ENCODE measurements around the gene KIF3C.
A peak's percentile ranks its signal among the peaks of the same experiment; 100 is the strongest.
"Not testable (repeated sequence)": the region's sequence is repeated elsewhere in the genome, so short reads cannot be mapped to it uniquely, and the experiment has no call there.

The KIF3C gene

DNA sequence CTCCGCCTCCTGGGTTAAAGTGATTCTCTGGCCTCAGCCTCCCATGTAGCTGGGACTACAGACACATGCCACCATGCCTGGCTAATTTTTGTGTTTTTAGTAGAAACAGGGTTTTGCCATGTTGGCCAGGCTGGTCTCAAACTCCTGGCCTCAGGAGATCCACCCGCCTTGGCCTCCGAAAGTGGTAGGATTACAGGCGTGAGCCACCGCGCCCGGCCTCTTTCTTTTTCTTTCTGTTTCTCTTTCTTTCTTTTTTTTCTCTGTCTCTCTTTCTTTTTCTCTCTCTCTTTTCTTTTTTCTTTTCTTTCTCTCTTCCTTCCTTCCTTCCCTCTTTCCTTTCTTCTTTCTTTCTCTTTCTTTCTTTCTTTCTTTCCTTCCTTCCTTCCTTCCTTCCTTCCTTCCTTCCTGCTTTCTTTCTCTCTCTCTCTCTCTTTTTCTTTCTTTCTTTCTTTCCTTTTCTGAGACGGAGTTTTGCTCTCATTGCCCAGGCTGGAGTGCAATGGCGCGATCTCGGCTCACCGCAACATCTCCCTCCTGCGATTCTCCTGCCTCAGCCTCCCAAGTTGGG is 16.6 kb upstream of the KIF3C start:
- not testable (repeated sequence) for DNase-seq

DNA sequence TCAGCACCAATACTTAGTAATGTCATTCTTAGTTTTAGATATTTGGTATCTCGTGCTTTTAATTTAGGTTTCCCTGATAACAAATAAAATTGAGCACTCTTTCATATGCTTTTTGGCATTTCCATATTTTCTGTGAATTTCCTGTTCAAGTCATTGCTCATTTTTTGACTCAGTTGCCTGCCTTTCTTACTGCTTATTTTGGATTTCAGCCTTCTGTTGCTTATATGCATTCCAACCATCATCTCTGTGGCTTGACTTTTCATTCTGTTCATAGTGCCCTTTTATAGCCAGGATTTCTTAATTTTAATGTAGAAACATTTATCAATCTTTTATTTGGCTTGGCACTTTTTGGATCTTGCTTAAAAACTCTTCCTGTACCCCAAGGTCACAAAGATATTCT is 14.5 kb upstream of the KIF3C start:
- DNase-seq = no peak

DNA sequence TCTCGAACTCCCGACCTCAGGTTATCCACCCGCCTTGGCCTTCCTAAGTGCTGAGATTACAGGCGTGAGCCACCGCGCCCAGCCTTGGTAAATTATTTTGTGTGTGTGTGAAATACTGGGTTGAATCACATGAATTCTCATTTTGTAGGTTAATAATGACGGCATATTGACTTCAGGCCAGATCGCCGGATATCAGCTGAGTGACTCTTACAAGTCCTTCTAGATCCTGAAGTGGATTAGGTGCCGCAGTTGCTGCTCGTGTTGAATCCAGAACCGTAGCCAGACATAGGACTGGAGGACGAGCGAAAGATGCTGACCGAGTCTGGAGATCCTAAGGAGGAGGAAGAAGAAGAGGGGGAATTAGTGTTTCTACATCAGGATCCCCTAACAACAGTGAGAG is 12.2 kb upstream of the KIF3C start:
- DNase-seq = no peak

DNA sequence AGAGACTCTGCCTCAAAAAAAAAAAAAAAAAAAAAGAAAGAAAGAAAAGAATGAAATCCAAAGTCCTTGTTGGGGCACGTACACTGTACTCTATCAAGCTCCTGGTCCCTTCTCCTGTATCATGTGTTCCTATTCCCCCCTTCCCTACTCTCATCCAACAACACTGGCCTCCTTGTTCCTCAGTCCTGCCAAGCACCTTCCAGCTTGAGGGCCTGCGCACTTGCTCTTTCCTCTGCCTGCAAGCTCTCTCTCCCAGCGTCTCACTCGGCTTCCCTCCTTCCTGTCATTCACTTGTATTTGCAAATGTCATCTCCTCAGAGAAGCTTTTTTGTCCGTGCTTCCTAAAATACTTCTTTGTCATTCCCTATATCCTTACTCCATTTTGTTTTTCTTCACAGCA is 10.8 kb upstream of the KIF3C start:
- DNase-seq = no peak

DNA sequence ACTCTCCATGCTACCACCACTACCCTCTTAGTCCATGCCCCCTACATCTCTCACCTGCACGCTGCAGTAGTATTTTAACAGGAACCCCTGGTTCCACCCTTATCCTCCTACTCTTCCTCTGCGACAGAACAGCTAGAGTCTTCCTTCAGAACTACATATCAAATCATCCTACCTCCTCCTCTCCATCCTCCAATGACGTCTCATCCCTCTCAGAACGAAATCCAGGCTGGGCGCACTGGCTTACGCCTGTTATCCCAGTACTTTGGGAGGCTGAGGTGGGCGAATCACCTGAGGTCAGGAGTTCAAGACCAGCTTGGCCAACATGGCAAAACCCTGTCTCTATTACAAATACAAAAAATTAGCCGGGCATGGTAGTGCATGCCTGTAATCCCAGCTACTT is 10.3 kb upstream of the KIF3C start:
- DNase-seq = no peak

DNA sequence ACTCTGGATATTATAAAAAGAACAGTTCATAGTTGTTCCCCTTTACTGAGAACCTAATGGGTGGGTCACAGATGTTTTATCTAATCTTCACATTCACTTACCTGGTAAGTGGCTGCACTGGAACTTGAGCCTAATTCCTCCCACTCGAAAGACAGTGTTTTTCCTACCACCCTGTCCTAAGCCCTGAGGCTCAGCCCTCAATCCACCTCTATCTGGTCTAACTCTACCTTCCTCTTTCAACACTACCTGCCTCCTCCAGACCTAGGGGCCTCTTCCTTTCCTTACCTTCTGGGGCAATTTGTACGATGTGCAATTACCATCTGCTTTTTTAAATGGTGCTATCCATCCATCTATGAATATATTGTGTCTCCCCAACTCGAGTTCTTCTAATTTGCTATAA is 9.7 kb upstream of the KIF3C start:
- DNase-seq = no peak

DNA sequence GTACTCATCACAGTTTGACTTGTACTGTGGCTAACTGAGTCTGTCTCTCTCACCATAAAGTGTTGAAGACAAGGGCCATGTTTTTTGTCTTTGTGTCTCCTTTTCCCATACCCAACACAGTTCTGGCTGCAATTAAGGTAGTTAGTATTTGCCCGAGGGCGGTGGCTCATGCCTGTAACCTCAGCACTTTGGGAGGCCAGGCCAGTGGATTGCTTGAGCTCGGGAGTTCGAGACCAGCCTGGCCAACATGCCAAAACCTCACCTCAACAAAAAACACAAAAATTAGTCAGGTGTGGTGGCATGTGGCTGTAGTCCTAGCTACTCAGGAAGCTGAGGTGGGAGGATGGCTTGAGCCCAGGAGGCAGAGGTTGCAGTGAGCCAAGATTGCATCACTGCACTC is 6.9 kb upstream of the KIF3C start:
- DNase-seq = no peak

DNA sequence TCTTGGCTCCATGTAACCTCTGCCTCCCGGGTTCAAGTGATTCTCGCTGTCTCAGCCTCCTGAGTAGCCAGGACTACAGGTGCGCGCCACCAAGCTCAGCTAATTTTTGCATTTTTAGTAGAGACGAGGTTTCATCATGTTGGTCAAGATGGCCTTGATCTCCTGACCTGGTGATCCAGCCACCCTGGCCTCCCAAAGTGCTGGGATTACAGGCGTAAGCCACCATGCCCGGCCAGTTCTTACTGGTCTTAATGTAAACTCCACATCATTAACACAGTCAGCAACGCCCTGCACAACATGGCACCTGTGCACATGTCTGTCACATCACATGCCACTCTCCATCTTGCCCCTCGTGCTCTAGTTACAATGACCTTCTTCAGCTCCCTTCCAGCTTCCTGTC is 5.8 kb upstream of the KIF3C start:
- no peak for DNase-seq

DNA sequence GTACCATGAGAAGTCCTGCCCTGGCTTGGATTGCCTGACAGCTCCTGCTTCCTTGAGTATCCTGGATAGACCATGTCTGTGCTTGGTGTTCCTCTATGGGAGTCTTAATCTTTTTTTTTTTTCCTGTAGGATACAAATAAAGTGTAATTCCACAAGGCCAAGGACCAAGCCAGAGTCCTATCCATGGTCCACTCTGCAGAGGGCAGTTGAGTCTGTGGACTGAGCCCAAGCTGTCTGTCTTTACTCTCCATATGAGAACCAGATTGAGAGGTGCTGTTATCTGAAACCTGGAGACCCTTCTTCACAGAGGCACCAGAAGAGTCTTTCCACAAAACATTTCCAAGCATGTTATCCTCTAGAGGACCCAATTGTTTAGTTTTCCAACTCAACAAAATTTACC is 1.4 kb upstream of the KIF3C start:
- DNase-seq = no peak

DNA sequence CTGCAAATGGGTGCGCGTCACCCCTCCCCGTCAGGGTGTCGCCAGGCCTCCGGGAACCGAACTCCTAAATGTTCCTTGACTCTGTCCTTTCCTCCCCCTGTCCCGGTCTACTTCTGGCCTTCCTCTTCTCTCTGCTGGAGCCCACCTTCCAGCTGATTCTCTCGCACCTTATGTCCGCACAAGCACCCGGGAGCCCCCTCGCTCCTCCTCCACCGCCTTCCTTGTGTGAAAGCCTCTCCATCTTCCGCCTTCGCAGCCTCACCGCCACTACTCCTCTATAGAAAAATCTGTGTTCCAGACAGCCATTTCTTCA is 627 bp upstream of the KIF3C start:
- no peak for DNase-seq

DNA sequence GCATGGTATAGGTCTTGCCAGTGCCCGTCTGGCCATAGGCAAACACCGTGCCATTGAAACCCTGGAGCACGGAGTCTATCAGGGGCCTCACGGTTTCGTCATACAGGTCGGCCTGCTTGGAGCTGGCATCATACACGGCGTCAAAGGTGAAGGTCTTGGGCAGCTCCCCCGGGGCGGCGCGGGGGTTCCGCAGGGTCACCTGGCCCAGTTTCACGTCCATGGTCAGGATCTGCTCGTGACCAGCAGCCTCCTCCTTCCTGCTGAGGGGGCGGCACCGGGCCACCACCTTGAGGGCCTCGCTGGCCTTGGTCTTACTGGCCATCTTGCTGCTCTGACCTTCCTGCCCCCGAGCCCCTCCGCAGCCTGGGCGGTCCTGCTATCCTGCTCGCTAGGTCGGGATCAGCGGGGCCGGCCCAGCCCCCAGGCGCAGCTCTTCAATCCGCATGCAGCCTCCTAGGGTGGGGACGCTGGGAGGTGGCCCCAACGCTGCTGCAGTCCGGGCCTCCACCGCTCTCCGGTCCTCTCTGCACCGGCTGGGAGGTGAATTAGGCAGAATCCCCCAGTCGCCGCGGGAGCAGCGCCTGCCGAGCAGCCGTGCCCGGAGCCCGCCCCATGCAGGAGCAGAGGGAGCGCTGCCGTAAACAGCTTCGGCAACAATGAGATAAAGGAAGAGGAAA is 563 bp downstream of the KIF3C start:
- no peak for DNase-seq

DNA sequence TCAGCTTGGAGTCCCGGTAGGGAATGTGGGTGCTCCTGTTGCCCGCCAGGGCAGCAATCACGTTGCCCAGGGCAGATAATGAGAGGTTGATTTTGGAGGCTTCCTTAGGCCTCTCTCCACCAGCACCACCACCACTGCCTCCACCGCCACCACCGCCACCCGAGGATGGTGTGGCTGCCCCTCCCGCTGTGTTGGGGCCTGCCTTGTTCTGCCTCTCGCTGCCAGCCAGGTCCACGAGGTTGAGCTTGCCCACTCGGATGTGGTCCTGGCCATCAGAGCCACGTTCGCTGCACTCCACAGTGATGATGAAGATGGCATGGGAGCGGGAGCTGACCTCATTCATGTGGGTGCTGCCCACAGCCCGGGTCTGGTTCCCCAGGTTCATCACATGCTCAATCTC is 1.3 kb downstream of the KIF3C start:
- DNase-seq = no peak

DNA sequence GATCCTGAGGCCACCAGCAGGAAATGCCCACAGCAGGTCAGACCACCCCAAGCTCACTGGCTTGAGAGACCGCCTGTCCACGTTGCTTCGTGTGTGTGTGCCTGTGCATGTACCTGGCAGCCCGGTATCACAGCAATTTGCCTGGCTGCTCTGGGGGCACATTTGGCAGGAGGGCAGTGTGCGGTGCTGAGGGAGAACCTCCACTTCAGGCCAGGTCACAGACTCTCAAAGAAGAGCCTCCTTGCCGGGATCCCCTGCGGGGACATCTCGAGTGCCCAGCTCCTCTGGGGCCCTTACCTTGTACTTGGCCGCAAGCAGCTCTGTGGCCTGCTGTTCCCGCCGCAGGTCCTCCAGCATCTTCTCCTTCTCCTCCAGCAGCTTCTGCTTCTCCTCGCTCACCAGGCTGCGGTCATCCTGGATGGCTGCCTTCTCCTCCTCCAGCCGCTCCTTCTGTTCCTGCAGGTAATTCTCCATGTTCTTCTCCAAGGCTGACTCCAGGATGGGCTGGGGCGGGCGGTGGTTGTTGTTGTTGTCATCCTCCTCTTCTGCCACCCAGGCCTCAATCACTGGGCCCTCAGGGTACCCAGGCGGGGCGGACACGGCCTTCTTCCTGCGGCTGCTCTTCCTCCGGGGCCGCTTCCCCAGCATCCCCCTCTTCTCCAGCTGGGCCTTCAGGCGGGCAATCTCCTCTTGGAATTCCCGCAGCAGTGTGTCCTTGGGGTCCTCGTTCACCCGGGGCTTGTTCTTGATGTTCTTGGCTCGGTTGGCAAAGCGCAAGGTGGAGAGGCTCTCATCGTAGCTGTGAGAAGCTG is 2.0 kb downstream of the KIF3C start:
- no peak for DNase-seq

DNA sequence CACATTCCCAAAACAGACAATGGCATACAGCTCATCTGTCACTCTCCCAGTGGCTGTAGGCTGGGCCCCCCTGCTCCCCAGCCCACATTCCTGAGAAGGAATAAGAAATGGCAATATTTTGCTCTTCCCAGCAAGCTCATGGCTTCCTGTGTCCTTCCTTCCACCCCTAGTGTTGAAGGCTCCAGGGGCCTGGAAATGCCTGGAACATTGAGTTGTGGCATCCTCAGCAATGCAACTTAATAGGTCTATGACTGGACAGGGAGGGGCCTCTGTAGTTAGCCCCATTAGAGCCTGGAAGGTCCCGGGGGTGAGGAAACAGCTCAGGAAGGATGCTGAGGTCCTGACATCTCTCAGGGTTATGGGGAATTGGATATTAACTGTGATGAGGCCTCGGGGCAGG is 3.3 kb downstream of the KIF3C start:
- DNase-seq = no peak

DNA sequence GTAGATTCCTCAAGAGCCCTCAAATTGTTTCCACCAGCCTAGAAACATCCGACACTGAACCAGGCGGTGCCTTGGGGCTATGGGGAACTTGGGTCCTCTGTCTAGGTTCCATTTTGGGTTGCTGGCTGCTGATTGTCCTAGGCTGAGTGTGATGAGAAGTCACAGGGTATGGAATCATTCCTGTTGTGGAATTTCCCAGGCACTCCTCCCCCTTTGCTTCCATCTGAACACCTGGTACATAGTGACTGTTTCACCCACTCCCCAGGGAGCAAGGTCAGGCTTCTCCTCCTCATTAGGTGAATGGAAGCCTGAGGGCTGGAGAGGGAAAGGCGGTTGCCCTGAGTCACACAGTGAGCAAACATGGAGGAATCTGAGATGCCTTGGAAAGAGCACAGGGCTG is 4.5 kb downstream of the KIF3C start:
- no peak for DNase-seq

DNA sequence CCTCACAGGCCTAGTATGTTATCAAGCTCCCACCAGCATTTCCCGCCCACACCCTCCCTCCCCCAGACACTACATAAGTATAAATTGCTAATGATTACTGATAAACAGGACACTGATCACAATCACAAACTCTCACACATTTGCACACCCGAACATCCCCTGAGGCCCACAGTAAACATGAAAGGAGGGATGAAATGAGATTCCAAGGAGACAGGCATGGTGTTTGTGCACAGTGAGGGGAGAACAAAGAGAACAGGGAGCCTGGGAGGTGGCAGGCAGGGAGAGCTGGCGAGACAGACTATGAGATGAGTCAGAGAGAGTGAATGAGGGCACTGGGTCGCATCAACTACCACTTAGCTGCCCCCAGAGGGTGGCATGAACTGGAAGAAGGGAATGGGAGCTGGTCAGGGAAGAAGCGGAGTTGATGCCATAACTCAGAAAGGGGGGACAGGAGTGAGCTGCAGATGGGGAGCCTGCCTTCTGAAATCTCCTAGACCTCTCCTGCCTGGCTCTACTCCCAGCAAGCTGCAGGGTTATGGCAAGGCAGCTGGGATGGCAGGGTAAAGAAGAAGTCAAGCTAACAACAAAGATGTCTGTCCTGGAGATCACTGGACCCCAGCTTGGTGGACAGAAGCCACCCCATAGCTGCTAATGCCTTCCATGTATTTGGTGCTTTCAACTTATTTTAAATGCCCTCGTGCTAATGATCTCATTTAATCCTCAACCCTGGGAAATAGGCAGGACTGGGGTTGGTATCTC is 5.1 kb downstream of the KIF3C start:
- DNase-seq = no peak

DNA sequence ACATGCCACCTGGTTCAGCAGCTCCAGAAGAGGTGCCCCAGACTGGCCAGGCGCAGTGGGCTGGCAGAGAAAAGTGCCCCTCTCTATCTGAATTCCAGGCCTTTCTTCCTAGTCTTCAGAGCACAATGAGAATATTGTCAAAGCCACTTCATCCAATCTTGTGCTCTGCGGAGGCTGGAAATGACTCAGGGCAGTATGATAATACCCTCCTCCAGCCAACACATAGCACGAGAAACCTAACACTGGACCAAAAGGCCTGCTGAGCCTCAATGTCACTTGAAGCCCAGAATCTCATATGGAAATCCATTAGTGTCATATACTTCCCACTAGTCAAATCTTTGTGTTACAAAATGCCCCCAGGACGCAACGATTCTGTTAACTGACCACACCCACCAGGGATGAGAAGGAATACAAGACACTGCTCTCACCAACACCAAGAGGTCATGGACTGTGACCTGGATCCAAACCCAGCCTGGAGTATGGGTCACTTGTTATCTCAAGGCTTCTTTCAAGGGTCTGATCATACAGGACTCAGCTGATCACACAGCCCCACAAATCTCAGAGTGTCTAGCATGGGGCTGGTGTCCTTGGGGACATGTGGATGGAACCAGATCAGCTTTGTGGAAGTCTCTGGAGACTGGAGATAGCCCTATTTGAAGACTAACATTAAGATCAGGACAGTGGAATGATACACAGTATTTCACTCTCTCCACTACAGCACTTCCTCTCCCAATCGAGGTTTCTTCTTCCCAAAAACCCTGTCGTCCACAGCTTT is 10.1 kb downstream of the KIF3C start:
- no peak for DNase-seq

DNA sequence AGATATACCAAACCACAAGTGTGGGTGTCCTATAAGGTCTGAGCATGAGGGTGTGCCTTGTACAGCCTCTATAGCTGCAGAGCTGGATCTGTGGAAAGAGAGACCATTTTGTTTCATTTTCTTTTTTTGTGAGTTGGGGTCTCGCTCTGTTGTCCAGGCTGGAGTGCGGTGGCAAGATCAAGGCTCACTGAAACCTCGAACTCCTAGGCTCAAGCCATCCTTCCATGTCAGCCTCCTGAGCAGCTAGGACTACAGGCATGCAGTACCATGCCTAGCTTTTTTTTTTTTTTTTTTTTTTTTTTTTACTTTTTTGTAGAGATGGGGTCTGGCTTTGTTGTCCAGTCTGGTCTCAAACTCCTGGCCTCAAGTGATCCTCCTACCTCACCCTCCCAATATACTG is 10.7 kb downstream of the KIF3C start:
- DNase-seq = no peak

DNA sequence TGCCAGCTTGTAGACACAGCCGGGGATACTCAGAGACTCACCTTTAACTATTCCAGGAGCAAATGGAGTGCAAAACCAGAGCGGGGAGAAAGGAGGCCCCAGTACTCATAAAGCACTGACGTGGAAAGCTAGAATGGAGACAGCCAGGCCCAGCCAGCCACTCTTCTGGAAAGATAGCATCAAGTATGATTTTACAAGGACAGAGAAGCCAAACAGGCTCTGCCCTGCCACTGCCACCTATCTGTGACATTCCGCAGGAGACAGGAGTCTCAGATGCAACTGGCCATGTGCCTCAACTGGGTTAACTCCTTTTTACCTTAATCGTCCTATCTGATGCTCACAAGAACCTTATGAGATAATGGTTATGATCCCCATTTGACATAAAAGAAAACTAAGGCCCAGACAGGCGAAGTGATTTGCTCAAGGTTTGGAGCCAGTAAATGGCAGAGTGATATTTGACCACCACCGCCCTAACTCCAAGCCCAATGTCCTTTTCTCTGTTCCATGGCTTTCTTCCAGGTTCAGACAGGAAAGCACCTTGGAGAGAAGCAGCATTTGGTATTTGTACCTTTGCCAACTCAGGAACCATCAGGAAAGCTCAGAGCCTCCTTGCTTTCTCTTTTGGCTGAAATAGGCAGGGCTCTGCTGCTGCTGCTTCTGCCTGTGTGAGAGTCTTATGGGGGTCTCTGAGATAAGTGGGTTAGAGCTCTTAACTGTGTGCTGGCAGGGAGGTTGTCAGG is 15.6 kb downstream of the KIF3C start:
- DNase-seq = no peak

DNA sequence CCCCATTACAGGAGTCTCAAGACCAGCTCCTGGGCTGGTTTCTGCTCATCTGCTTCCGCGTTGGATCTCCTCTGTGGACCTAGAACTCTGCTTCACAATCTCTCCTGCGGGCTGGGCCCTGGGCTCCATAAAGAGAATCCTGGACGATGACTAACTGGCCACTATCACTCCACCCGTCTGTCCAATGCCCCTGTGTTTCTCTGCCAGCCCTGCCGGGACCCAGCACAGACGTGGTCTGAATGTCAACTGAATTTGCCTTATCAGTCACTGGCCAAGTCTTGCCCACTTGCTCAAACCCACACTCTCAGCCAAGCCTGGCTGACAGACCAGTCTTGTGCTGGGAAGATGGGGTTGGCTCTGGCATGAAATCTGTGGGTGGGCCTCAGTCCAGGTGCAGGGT is 17.4 kb downstream of the KIF3C start:
- peak in 1 of 2 donors; percentile 25 for DNase-seq

DNA sequence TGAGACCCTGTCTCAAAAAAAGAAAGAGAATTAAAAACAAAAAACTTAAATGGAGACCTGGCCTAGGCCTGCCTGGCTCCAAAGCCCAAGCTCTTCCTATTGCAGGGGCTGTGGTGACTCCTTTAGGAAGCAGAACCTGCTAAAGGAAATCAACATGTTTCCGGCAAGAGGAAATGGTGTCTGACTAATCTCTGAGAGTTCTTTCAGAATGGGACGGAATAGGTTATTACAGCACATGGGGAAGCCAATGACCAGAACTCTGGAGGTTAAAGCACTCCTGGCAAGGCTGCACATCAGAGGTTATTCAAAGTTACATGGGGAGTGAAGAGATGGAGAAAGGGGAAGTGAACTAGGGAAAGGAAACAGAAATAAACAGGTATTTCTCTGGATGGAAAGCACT is 21.4 kb downstream of the KIF3C start:
- DNase-seq = peak in 1 of 2 donors; percentile 16

DNA sequence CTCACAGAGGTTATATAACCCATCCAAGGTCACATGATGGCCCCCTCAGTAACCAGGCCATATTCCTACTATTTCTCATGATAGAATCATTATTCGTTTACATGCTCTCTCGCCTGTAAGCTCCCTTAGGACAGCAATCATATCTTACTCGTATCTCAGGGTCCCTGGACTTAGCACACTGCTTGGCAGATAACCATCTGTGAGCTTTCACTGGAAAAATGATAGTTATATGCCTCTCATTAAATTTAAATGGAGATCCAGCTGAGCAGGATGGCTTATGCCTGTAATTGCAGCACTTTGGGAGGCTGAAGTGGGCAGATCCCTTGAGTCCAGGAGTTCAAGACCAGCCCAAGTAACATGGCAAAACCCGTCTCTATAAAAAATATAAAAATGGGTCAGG is 21.9 kb downstream of the KIF3C start:
- DNase-seq = no peak

Data from hippocampal formation (tissue), 2 donors.